Astrocyte (in vitro differentiated cells and primary cell): ENCODE measurements around the gene C17orf50.

Experiments
- CTCF ChIP-seq: IDR thresholded peaks from 2 replicates; pipeline ENCODE4 v1.5.1; 2011; ENCODE audit warnings: low read depth, mild to moderate bottlenecking, inconsistent platforms, low read length, moderate library complexity; ENCODE audit not compliant: insufficient read depth
- EZH2 ChIP-seq: IDR thresholded peaks from 2 replicates; pipeline ENCODE4 v1.6.1; 2012; ENCODE audit warnings: mild to moderate bottlenecking, low read length, inconsistent platforms; ENCODE audit not compliant: insufficient read depth

GRCh38 chr17:35726127-35726952 is 34.3 kb upstream of the C17orf50 start:
- TF ChIP-seq CTCF (no peak), EZH2 (no peak)
